Activated CD8-positive, alpha-beta T cell treated with anti-CD3 and anti-CD28 coated beads for 36 hours (primary cell): ENCODE data around the gene OR2K2. TPM values are rescaled to one million over a fixed set of nuclear protein-coding genes. Genes with fewer than 3 reads are reported as not detected.
"Not testable (repeated sequence)": the region's sequence is repeated elsewhere in the genome, so short reads cannot be mapped to it uniquely, and the experiment has no call there.

Experiments used
- ATAC-seq: fragments of 200-7000 bp; cut with Tn5 transposase; one replicate; pipeline ENCODE4 v1.10.0; 2021; ENCODE audit warnings: mild to moderate bottlenecking, moderate library complexity
- CTCF ChIA-PET: fragments of 350-600 bp; sonication (Branson Sonifier 250); formaldehyde crosslinking; loops from one replicate; lab custom pipeline; 2021; ENCODE audit warnings: antibody characterized with exemption; lab: Charles Lee
- POLR2A ChIA-PET: fragments of 350-600 bp; sonication (Branson Sonifier 250); formaldehyde crosslinking; loops from one replicate; lab custom pipeline; 2021; ENCODE audit warnings: antibody characterized with exemption; lab: Charles Lee
- DNase-seq: peaks from one replicate; pipeline ENCODE4 v3.0.0-alpha.2; 2020
- H3K27ac Mint-ChIP-seq: one replicate; pipeline ENCODE4 v1.8.0; 2021; ENCODE audit warnings: mild to moderate bottlenecking, mixed read lengths
- H3K27me3 Mint-ChIP-seq: one replicate; pipeline ENCODE4 v1.8.0; 2021; ENCODE audit warnings: mixed read lengths
- H3K36me3 Mint-ChIP-seq: one replicate; pipeline ENCODE4 v1.8.0; 2021; ENCODE audit warnings: low read depth, mixed read lengths
- H3K4me1 Mint-ChIP-seq: one replicate; pipeline ENCODE4 v1.8.0; 2021; ENCODE audit warnings: low read depth, mixed read lengths
- H3K4me3 Mint-ChIP-seq: one replicate; pipeline ENCODE4 v1.8.0; 2021; ENCODE audit warnings: mild to moderate bottlenecking, moderate library complexity, mixed read lengths
- H3K9me3 Mint-ChIP-seq: one replicate; pipeline ENCODE4 v1.8.0; 2021; ENCODE audit warnings: mixed read lengths
- intact Hi-C: fragments of 100-400 bp; cut with micrococcal nuclease; formaldehyde crosslinking; loops from one replicate; pipeline ENCODE4 v1.10.0; 2022
- total RNA-seq, 2 experiments: library from RNA; stranded (reverse); gene quantifications; one replicate each; pipeline ENCODE4 v1.2.3, GENCODE V29; 2021
- TF ChIP-seq, protein P1 (sequence below): fragments of 200-600 bp; IDR thresholded peaks from one replicate; pipeline ENCODE4 v1.8.0; 2022; ENCODE audit warnings: antibody characterized with exemption, mild to moderate bottlenecking

The OR2K2 gene
- total RNA-seq, 2 experiments from 2014 or later = not detected

DNA sequence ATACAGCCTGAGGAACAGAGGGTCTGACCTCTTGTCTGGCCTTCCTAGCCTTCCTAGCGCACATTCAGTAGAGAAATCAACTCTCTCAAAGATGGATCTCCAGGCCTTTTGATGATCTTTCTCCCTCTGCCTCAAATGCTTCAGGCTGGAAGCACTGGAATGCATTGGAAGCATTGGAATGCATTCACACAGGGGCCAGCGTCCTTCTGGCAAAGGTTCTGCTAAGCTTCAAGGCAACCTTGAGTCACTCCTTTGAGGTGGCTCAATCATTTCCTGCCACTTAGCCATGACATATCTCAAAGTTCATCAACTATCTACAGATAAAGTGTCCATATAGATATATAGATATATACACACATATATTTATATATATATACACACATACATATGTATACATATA lies 42.9 kb downstream of the OR2K2 start:
- H3K36me3 Mint-ChIP-seq = no peaks in the 10 kb centered on the region

DNA sequence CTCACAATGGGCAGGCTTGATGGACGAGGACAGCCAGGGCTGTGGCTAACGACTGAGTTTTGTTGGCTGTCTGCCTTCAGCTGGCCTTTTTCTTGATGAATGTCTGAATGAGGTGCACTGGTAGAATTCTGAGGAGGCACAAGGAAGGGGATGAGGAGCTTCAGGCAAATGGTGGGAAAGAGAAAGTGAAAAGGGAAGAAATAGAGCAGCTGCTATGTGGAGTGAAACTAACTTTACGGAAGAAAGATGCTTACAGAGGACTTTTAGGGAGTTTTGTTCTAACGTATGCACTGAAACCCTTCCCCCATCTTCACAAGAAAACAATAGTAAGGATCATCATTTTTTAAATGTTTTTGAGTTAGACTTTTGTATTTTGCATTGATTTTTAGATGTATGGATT lies 45.3 kb downstream of the OR2K2 start:
- no peak for DNase-seq
- TF ChIP-seq, protein P1, sequence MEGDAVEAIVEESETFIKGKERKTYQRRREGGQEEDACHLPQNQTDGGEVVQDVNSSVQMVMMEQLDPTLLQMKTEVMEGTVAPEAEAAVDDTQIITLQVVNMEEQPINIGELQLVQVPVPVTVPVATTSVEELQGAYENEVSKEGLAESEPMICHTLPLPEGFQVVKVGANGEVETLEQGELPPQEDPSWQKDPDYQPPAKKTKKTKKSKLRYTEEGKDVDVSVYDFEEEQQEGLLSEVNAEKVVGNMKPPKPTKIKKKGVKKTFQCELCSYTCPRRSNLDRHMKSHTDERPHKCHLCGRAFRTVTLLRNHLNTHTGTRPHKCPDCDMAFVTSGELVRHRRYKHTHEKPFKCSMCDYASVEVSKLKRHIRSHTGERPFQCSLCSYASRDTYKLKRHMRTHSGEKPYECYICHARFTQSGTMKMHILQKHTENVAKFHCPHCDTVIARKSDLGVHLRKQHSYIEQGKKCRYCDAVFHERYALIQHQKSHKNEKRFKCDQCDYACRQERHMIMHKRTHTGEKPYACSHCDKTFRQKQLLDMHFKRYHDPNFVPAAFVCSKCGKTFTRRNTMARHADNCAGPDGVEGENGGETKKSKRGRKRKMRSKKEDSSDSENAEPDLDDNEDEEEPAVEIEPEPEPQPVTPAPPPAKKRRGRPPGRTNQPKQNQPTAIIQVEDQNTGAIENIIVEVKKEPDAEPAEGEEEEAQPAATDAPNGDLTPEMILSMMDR = no peak
- Mint-ChIP-seq H3K9me3 (no peaks in the 10 kb centered on the region), H3K4me1 (peaks cover 4% of the 10 kb centered on the region), H3K27me3 (peaks cover 15% of the 10 kb centered on the region), H3K27ac (no peak overlapping the region), H3K4me3 (no peak overlapping the region), H3K36me3 (no peaks in the 10 kb centered on the region)
- CTCF ChIA-PET = no interaction called here
- intact Hi-C loops = no loop called here
- POLR2A ChIA-PET = no interaction called here
- no peak for ATAC-seq

More for the DNA sequence above, 42.9 kb downstream of the OR2K2 start:
- TF ChIP-seq, protein P1 = no peak
- Mint-ChIP-seq H3K4me1 (peaks cover 4% of the 10 kb centered on the region), H3K27ac (no peak overlapping the region), H3K27me3 (peaks cover 8% of the 10 kb centered on the region), H3K9me3 (no peaks in the 10 kb centered on the region), H3K4me3 (no peak overlapping the region)
- DNase-seq (no peak), ATAC-seq (no peak)
- intact Hi-C loops = no loop called here
- ChIA-PET CTCF (no interaction called here), POLR2A (interaction anchor here (0.6 kb wide), 1 partner anchor 521 kb away, joined by 3 read pairs; no protein-coding TSS in a partner anchor)

DNA sequence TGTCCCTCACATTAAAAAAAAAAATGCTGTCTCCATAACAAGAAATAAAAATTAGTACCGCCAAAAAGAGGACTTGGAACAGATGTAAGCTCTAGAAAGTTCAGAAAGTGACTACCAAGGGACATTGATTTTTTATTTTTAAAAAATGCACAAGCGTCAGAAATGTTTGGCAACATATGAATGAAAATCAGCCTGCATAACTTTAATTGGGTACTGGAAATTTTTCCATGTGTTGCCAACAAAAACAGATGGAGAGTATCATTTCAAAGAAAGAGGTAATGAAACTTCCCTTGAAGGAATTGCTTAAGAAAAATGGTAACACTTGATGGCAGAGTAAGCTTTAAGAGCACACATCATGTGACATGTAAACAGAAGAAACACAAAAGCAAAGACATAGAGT lies 47.2 kb downstream of the OR2K2 start:
- TF ChIP-seq, protein P1 = no peak
- no peaks in the 10 kb centered on the region for H3K9me3 Mint-ChIP-seq
- no peaks in the 10 kb centered on the region for H3K4me1 Mint-ChIP-seq
- peaks cover 13% of the 10 kb centered on the region for H3K27me3 Mint-ChIP-seq
- CTCF ChIA-PET = no interaction called here
- ATAC-seq (no peak), DNase-seq (no peak)
- no peaks in the 10 kb centered on the region for H3K36me3 Mint-ChIP-seq
- no peak overlapping the region for H3K27ac Mint-ChIP-seq
- no peak overlapping the region for H3K4me3 Mint-ChIP-seq
- POLR2A ChIA-PET = no interaction called here
- intact Hi-C loops = no loop called here

DNA sequence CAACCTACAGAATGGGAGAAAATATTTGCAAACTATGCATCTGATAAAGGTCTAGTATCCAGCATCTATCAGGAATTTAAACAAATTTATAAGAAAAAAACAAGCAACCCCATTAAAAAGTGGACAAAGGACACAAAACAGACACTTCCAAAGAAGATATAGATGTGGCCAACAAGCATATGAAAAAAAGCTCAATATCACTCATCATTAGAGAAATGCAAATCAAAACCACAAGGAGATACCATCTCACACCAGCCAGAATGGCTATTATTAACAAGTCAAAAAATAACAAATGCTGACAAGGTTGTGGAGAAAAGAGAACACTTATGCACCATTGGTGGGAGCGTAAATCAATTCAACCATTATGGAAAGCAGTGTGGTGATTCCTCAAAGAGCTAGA lies 49.2 kb downstream of the OR2K2 start:
- H3K36me3 Mint-ChIP-seq, H3K9me3 Mint-ChIP-seq, POLR2A ChIA-PET, CTCF ChIA-PET, H3K4me3 Mint-ChIP-seq, DNase-seq, intact Hi-C loops, ATAC-seq, H3K27ac Mint-ChIP-seq, H3K4me1 Mint-ChIP-seq: not testable (repeated sequence)
- peaks cover 12% of the 10 kb centered on the region for H3K27me3 Mint-ChIP-seq

Other genes starting within 250 kb of the OR2K2 start
- 10 to 100 TPM; 71.6 to 79.6 TPM for gene ECPAS, start 154.2 kb upstream of the OR2K2 start, total RNA-seq
- 1 to 10 TPM; 2.6 to 2.8 TPM for gene ZNF483, start 195.0 kb upstream of the OR2K2 start, total RNA-seq